Right ventricle myocardium superior (tissue), 1 donor: Measurements from ENCODE around the gene REV3L. TPM values are rescaled to one million over a fixed set of nuclear protein-coding genes. Genes with fewer than 3 reads are reported as not detected.
A peak's percentile ranks its signal among the peaks of the same experiment; 100 is the strongest.

Experiments
- ATAC-seq: fragments of 200-7000 bp; cut with Tn5 transposase; one replicate; pipeline ENCODE4 v1.9.1; 2020; ENCODE audit warnings: mild to moderate bottlenecking; ENCODE audit not compliant: poor library complexity
- DNase-seq: peaks from one replicate; pipeline ENCODE4 v3.0.0-alpha.2; 2020
- intact Hi-C: fragments of 100-400 bp; cut with DNase I; formaldehyde crosslinking; loops from one replicate; pipeline ENCODE4 v1.11.2; 2022
- total RNA-seq: library from RNA; stranded (reverse); fragmentation: NEBNext Ultra II Directional; extraction: Animal tissue kit (Norgen Biotek cat#: 25700); gene quantifications from one replicate; pipeline ENCODE4 v1.2.1, GENCODE V29; 2021
- donor health status: DM: no; HTN: yes; CAD: no; lungs with severe emphysema.

REV3L gene
- total RNA-seq, 1 donor from 2014 or later = 9.1 TPM

GRCh38 chr6:111409430-111409829, 73.6 kb downstream of the REV3L start:
- no peak for DNase-seq
- ATAC-seq = no peak
- intact Hi-C loops = no loop called here

GRCh38 chr6:111407686-111408085, 75.3 kb downstream of the REV3L start:
- intact Hi-C loops = no loop called here
- DNase-seq (no peak), ATAC-seq (no peak)

- no peak for DNase-seq
- ATAC-seq = peak; percentile 73
- intact Hi-C loops = no loop called here
Observed at GRCh38 chr6:111406200-111406721, 76.8 kb downstream of the REV3L start.

GRCh38 chr6:111403388-111403787, 79.6 kb downstream of the REV3L start:
- DNase-seq = no peak
- no peak for ATAC-seq
- intact Hi-C loops = no loop called here

- ATAC-seq = no peak
- DNase-seq = no peak
- intact Hi-C loops = no loop called here
Observed at GRCh38 chr6:111399626-111400025, 83.4 kb downstream of the REV3L start.

- intact Hi-C loops = no loop called here
- DNase-seq = no peak
- ATAC-seq = no peak
Observed at GRCh38 chr6:111388681-111389080, 94.3 kb downstream of the REV3L start.

GRCh38 chr6:111382476-111383294, 100.3 kb downstream of the REV3L start:
- DNase-seq (peak; percentile 33), ATAC-seq (peak; percentile 68)
- intact Hi-C loops = no loop called here

- ATAC-seq (no peak), DNase-seq (no peak)
- intact Hi-C loops = no loop called here
Observed at GRCh38 chr6:111381728-111382127, 101.3 kb downstream of the REV3L start.

GRCh38 chr6:111381123-111381522, 101.9 kb downstream of the REV3L start:
- ATAC-seq = no peak
- DNase-seq = no peak
- intact Hi-C loops = no loop called here

- intact Hi-C loops = no loop called here
- DNase-seq = no peak
- ATAC-seq = no peak
Observed at GRCh38 chr6:111379831-111380230, 103.2 kb downstream of the REV3L start.

GRCh38 chr6:111379302-111379701, 103.7 kb downstream of the REV3L start:
- DNase-seq = no peak
- no peak for ATAC-seq
- intact Hi-C loops = no loop called here

GRCh38 chr6:111377558-111378120, 105.4 kb downstream of the REV3L start:
- intact Hi-C loops = no loop called here
- DNase-seq (no peak), ATAC-seq (no peak)

- intact Hi-C loops = loop anchor here (10.0 kb wide), 2 partner anchors 117 to 277 kb away; partner anchors contain the start of gene REV3L
- DNase-seq = no peak
- ATAC-seq = no peak
Observed at GRCh38 chr6:111367393-111368088, 115.5 kb downstream of the REV3L start.

- peak; percentile 61 for ATAC-seq
- intact Hi-C loops = loop anchor here (10.0 kb wide), 2 partner anchors 123 to 283 kb away; partner anchors contain the start of gene REV3L
- no peak for DNase-seq
Observed at GRCh38 chr6:111361648-111362047, 121.4 kb downstream of the REV3L start.

GRCh38 chr6:111358454-111358853, 124.6 kb downstream of the REV3L start:
- ATAC-seq (no peak), DNase-seq (no peak)

GRCh38 chr6:111357705-111358104, 125.3 kb downstream of the REV3L start:
- DNase-seq (no peak), ATAC-seq (no peak)
- intact Hi-C loops = no loop called here

More at GRCh38 chr6:111358454-111358853, 124.6 kb downstream of the REV3L start:
- intact Hi-C loops = no loop called here

GRCh38 chr6:111356551-111356950, 126.5 kb downstream of the REV3L start:
- intact Hi-C loops = no loop called here
- ATAC-seq (no peak), DNase-seq (no peak)

- ATAC-seq (peak; percentile 22), DNase-seq (no peak)
- intact Hi-C loops = no loop called here
Observed at GRCh38 chr6:111354758-111355555, 128.1 kb downstream of the REV3L start.
